GM19238 (cell line): ENCODE measurements around the gene TNFRSF21.
"Not testable (repeated sequence)": the region's sequence is repeated elsewhere in the genome, so short reads cannot be mapped to it uniquely, and the experiment has no call there.

Experiments
- DNase-seq: peaks from one replicate; pipeline ENCODE4 v3.0.0; 2011; ENCODE audit warnings: low spot score; ENCODE audit not compliant: insufficient read length

TNFRSF21 gene

DNA sequence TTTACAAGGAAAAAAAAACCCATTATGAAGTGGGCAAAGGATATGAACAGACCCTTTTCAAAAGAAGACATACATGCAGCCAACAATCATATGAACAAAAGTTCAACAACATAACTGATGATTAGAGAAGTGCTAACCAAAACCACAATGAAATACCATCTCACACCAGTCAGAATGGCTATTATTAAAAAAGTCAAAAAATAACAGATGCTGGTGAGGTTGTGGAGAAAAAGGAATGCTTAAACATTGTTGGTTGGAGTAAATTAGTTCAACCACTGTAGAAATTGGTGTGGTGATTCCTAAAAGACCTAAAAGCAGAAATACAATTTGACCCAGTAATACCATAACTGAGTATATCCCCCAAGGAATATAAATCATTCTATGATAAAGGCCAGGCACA is 86.5 kb downstream of the TNFRSF21 start:
- not testable (repeated sequence) for DNase-seq

DNA sequence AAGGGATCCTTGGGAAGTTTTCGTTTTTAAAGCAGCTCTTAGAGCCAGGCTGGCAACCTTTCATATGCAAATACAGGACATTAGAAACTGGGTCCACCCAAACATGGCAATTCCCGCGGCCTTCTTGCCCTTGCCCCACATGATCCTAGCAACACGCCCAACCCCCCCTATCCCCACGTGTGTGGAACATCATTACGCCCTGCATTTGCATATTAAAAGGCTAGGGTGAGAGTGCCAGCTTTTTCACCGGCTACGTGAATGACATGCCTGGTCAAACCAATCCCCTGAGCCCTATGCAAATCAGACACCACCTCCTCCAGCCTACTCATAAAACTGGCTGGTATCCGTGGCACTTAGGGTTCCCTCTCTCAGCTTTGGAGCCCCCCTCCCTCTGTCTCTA is 88.1 kb downstream of the TNFRSF21 start:
- DNase-seq = no peak

DNA sequence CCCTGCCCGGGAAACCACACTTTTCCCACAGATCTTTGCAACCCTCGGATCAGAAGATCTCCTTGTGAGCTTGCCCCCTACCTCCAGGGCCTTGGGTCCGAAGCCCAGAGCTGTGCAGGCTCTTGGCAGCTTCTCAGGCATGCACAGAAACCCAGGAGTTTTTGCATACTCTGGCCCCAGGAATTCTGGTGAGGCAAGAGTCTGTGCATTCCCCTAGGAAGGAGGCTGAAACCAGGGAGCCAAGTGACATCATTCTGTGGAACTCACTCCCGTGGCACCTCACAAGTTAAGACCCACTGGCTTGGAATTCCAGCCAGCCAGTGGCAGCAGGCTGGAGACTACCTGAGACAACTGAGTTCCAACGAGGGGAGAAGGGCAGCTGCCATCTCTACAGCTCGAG is 100.1 kb downstream of the TNFRSF21 start:
- DNase-seq = no peak

DNA sequence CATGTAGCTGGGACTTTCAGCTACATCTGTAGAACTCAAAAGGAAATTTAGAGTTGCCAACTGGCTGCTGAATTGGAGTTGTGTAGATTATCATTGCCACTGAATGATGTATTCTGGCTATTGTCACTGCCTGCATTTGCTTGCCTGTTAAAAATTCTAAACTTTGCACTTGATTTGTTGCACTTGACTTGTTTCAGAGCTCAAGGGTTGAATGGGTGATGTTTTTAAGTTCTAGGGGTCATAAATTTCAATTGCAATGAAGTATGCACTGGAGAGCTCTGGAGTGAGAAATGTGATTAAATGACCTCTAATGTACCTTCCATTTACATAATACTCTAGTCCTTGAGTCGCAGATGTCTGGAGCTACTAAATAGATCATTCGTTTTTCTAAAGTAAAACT is 102.4 kb downstream of the TNFRSF21 start:
- DNase-seq = no peak

DNA sequence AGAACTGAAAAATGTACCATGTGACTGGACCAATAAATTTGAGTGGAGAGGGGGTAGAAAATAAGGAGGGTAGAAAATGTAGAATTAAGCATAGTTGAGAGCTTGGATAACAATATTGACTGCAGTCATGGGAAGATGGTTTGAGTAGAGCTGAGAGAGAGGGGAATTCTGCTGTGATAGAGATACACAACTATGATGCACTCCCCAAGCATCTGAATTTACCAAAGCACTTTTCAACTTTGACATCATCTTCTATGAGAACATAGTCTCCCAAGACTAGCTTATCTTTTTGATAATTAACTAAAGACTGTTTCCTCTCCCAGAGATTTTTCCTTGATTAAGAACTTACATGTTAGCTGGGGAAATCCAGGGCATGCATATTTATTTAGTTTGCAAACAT is 103.1 kb downstream of the TNFRSF21 start:
- no peak for DNase-seq

DNA sequence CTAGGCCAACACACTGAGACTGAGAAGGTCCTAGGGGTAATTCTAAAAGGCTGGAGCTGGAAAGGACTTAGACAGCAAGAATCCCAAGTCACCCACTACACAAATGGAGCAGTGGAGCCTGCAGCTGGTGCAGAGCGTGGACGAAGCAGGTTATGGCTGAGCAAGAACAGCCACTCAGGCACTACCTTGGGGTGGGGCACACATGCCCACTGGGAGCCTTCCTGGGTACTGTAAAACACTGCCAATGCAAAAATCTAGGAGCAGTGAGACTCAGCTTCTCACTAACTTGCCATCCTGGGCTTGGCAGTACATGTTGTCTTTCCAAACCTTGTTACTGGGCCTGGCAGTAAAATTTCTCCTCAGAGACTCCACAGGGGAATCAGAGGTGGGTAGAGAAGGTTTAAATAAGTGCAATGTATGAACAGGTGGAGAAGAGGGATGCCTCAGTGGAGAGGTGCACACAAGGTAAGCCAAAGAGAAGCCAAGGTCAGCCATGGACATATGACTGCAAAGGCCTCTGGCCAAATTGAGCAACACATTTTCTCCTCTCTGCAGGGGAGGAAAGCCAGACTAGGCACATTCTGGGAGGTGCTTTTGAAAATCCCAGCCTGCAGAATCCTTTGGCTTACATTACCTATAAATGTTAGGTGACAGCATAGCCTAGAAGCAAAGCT is 105.6 kb downstream of the TNFRSF21 start:
- no peak for DNase-seq

DNA sequence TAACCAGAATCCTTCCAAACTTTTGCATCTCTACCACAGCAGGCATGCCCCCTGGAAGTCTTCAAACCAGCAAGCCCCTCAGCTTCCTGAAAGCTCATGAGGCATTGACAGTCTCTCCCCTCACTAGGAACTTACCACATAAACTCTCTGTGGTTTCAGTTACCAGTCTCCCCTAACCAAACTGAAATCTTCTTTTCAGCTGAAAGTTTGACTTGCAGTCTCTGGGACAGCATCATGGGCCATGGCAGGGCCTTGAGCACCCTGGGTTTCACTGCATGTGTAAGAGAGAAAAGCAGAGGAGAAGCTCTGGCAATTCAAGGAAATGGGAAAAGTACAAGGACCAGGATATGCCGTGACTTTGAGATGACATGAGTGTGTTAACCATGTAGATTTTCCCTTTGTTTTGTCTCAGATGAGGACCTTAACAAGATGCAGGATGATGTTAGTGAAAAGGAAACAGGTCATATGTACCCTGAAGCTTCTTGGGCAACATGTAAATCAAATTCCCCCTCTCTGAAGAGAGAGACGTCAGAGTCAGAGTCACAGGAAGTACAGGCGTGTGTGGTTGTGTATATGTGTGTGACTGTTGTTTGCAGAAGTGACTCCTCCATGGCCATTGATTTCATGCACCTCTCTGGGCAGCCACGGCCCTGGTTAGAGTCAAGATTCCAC is 106.3 kb downstream of the TNFRSF21 start:
- DNase-seq = peak; percentile 35

DNA sequence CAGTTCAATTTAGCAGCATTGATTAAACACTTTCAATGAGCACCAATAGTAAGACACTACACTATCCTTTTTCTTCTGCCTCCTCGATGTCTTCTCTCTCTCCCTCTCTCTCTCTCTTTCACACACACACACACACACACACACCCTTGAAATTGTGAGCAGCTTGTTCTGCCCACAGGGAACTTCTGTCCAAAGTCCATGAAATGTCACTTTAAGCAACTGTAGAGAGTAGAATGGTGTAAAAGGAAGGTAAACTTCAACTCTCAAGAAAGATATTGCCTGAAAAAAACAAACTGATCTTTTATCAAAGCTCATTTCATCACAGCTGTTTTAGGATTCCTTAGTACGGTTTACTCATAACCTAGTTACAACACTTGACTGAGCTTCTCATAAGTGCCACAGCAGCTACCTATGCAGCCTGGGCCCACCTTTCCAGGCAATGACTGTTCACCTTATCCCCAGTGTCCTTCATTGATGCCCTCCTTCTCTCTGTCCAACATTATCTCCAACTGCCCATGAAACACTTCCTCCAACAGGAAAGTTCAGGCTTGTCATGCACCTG is 107.0 kb downstream of the TNFRSF21 start:
- no peak for DNase-seq

DNA sequence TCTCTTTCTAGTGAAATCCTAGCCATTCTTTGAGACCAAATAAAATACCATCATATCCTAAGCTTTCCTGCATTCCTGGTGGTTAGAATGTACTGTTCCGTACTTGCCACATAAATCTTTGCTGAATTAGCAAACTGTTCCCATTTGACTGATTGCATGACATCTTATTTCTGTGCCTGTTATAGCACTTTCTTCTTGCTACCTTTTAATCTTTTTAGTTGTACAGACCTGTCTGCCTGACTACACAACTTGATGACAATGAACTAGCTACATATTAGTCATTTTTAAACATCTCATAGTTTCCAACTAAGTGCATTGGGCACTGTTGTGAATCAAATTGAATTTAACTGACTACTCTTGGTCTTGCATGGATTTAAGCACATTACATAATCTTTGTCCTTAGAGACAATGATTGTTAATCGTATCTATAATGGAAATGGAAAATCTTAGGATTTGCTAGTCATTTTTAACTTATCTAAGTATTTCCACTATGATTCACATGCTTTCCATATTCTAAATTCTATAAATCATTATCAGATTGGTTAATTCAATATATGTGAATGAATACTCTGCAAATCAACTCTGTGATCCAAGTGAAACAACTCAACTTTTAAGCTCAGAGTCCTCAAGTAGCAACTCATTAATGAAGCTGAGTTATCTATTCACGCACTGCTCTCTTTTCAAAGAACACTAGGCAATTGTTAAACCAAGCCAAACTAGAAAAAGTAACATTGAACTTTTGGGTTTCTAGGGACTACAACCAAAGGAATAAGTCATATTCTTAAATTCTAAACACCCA is 109.0 kb downstream of the TNFRSF21 start:
- DNase-seq = no peak

DNA sequence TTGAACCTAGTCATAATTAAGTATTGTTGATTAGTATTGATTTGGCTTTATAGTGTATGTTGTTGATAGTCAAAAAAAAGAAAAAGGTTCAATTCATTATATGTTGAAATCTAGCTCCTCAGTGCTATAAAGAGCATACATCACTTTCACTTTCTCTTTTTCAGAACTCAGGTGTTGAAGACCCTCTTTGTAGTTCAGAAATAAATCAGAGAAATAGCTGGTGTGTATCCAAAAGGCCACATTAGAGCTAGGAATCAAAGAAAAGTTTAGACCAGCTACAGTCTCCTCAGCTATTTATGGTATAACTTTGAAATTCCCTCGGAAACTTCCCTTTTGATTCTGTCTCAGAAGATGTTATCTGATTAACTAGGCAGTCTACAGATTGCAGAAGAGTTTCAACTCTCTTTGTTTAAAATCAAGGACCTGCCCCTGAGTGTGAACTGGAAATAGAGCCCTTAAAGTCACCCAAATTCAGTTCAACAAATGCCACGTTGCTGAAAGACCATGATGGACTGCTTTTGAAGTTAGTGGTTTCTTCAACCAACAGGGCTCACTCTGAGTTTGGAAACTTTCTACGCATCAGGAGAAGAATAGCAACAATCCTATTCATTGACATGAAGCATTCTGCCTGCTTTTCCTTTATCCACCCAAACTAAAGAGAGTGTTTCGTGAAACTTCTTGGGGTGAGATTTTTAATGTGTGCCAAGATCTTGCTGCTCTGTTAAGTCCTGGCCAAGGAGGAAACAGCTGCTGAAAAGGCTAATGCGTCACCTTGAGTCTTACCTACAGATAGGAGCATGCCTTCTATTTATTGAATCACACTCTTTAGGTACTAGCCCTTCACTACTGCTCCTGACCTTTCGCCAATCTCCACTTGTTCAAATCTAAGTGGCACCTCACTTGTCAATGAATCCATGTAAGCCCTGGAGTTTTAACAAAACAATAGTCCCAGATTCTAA is 111.7 kb downstream of the TNFRSF21 start:
- no peak for DNase-seq

DNA sequence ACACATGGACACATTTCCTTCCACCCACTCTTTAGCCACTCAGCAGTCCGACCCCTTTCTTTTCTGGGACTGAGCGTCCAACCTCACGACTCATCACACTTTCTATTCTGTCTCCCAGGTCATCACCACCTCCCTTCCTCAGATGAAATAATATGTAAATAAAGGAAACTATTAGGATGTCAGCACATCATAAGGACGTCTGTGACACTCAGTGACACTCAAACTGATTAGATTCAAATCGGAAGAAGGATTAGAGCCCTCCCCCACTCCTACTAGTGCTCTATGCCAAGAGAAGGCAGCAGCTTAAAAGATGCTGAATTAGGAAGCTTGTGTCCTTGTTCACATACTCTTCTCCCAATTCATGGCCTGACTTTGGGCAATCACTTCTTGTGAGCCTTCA is 113.6 kb downstream of the TNFRSF21 start:
- no peak for DNase-seq

DNA sequence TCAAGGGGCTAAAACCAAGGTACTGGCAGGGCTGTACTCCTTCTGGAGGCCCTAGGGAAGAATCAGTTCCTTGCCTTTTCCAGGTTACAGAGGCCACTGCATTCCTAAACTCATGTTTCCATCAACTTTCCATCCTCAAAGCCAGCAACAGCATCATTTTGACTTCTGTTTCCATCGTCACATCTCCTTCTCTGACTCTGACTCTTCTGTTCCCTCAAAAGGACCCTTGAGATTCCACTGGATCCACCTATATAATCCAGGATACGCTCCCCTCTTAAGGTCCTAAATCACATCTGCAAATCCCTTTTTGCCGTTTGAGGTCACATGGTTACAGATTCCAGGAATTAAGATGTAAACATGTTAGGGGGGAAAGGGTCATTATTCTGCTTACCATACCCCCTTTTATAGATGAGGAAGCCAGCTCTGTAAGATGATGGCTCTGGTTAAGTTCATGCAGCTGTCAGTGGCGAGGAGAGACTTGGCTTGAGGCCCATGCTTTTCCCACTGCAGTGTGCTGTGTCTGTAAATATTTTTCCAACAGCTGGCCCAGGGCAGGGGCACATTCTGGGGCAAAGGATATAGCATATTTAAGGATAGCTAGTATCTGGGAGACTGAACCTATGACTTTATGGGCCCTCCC is 114.6 kb downstream of the TNFRSF21 start:
- DNase-seq = no peak

DNA sequence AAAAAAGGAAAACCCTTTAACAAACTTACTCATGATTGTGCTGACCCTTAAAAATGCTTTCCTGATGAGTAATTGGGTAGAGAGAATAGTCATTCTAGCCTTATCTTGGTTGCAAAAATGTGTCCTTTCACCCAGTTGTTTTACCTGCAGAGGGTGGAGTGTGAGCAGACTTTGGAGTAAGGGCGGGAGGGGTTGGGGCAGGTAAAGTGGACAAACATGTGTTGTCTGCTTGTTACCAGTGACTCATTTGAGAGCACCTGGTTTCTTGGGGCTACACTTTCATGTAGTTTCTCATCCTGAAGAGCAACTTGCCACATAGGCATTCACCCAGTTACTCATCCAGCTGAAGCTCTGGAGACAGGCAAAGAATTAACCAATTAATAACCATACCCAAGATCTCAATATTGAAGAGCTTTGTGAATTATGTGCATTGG is 121.1 kb downstream of the TNFRSF21 start:
- no peak for DNase-seq

DNA sequence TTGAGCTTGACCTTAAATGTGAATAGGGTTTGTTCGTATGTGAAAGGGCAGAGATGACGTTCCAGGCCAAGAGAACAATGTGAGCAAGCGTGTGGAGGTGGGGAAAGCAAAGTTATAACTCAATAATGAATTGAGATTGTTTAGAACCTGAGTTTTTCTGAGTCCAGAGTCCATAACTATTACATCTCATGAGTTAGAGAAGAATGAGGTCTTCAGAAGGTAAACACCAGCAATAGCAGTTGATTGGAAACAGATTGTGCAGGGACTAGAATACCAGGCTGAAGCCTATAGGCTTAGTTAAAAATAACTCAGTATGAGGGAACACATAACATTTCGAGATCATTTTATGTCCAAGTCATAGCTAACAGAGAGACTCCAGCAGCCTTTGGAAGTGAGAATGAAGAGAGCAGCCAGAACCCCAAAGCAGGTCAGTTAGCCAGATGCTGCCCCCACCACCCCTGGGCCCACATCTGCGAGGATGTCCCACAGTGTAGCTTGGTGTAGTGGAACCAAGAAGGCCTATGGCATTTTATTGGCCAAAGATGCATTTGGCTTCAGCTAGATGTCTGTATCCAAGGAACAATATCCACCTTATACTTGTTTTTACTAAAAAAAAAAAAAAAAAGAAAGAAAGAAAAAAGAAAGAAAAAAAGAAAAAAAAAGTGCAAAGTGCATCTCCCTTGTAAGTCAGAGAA is 121.7 kb downstream of the TNFRSF21 start:
- no peak for DNase-seq

DNA sequence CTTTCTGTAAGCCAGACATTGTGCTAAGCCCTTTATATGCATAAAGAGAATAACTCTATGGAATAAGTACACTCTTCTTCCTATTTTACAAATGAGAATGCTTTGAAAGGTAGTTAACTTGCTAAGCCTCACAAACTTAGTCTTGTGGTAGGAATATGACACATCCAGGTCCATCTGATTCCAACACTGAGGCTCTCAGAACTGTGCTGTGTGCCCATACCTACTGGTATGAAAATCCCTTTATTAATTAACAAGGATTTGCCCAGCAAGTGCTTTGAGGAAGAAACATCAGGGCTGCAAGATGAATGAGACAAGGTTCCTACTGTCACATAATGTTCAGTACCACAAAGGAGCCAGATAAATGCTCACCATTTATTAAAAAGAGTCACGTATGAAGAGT is 122.6 kb downstream of the TNFRSF21 start:
- no peak for DNase-seq

DNA sequence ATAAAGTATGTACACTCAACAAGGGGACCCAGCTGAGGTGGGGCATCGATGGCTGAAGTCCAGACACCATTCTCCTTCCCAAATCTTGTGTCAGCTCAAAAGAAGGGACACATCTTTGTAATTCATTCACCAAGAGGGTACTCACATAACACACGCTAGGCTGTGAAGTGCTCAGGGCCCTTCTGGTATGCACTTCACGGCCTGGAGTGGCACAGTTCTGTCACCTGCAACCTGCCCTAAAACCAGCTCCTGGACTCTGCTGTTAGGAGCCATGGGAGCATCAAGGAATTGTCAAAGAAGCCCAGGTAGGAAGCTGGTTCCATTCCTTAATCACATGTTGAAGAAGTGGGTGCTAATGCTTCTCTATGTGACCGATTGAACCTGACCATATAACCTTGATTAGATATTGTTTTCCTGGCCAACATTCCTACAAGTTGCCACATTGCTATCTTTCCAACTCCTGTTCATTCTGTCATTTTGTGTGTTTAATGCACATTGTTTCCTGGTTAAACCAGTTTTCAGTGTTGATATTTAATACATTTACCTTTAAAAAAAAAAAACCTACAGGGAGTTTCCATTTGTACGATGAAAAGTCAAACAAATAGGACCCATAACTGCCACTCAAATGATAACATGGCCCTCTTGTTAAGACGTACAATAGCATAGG is 127.3 kb downstream of the TNFRSF21 start:
- DNase-seq = no peak

DNA sequence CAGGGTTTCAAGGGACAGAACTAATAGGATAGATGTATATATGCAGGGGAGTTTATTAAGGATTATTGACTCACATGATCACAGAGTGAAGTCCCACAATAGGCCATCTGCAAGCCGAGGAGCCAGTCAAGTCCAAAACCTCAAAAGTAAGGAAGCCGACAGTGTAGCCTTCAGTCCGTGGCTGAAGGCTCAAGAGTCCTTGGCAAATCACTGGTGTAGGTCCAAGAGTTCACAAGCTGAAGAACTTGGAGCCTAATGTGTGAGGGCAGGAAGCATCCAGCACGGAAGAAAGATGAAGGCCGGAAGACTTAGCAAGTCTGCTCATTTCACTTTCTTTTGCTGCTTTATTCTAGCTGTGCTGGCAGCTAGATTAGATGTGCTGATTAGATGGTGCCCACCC is 128.0 kb downstream of the TNFRSF21 start:
- no peak for DNase-seq
